Measurements from ENCODE around the gene CD200.
"Not testable (repeated sequence)": the region's sequence is repeated elsewhere in the genome, so short reads cannot be mapped to it uniquely, and the experiment has no call there.

Gene CD200

DNA sequence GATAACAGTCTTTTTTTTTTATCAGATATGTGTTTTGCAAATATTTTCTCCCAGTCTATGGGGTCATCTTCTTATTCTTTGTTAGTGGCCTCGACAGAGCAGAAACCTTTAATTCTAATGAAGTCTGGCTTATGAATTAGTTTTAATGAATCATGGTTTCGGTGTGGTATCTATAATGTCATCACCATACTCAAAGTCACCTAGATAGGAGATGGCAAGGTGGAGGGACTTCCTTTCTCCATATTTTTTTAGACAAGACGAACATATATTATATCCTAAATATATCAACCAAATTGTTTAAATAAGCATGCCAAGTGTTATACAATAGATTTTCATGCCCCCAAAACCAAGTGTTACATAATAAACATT lies 60.4 kb downstream of the CD200 start:
- H3K4me1 ChIP-seq (ENCODE audit: control insufficient read depth, low read depth, low read length): peaks cover 33% of the 10 kb centered on the region
- no peak overlapping the region for H3K4me3 ChIP-seq (ENCODE audit: low read length)
- no peak overlapping the region for H3K27ac ChIP-seq (ENCODE audit: low read length)
- no peaks in the 10 kb centered on the region for H3K36me3 ChIP-seq (ENCODE audit: control insufficient read depth, low read depth, low read length)
- H3K9ac ChIP-seq (ENCODE audit: low read length): no peak overlapping the region
- H3K9me3 ChIP-seq (ENCODE audit: control insufficient read depth, low read depth, low read length): peaks cover 12% of the 10 kb centered on the region
- H3K27me3 ChIP-seq (ENCODE audit: control insufficient read depth, insufficient read depth, low read length): no peaks in the 10 kb centered on the region

GRCh38 chr3:112394003-112394640 lies 61.2 kb downstream of the CD200 start:
- no peak overlapping the region for H3K4me3 ChIP-seq (ENCODE audit: low read length)
- no peak overlapping the region for H3K27ac ChIP-seq (ENCODE audit: low read length)
- H3K9me3 ChIP-seq (ENCODE audit: control insufficient read depth, low read depth, low read length): peaks cover 12% of the 10 kb centered on the region
- H3K9ac ChIP-seq (ENCODE audit: low read length): no peak overlapping the region
- H3K27me3 ChIP-seq (ENCODE audit: control insufficient read depth, insufficient read depth, low read length): no peaks in the 10 kb centered on the region
- H3K36me3 ChIP-seq (ENCODE audit: control insufficient read depth, low read depth, low read length): no peaks in the 10 kb centered on the region
- H3K4me1 ChIP-seq (ENCODE audit: control insufficient read depth, low read depth, low read length): peaks cover 41% of the 10 kb centered on the region

DNA sequence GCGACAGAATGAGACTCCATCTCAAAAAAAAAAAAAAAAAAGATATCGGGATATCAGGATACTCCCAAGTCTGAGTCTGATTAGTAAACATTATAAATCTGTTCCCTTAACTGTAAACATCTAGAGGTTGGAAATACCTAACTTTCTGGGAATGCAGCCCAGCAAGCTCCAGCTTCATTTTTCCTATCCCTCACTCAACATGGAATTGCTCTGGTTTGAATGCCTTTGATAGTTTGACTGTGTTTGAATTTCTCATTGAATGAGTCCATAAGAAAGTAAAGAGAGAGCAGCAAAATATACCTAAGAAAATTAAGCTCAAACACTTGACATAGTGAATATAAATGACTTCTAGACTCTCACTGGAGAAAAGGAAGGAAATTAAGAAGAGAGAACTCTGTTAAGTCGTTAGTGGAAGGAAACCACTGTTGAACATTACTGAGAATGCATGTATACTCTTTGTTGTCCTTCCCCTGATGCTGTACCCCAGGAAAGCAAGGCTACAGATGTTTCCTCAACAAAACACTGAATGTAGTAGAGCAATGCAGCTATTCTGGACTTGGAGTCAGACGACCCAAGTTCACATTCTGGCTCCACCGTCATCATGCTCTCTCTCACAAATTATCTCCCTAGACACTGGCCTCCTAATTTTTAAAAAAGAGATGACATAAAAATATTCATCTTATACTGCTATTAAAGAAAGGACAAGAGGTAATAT lies 62.4 kb downstream of the CD200 start:
- Histone ChIP-seq H3K9ac (ENCODE audit: low read length) (no peak overlapping the region), H3K27ac (ENCODE audit: low read length) (no peak overlapping the region), H3K4me1 (ENCODE audit: control insufficient read depth, low read depth, low read length) (peaks cover 44% of the 10 kb centered on the region), H3K4me3 (ENCODE audit: low read length) (no peak overlapping the region), H3K36me3 (ENCODE audit: control insufficient read depth, low read depth, low read length) (no peaks in the 10 kb centered on the region), H3K27me3 (ENCODE audit: control insufficient read depth, insufficient read depth, low read length) (no peaks in the 10 kb centered on the region), H3K9me3 (ENCODE audit: control insufficient read depth, low read depth, low read length) (peaks cover 12% of the 10 kb centered on the region)

DNA sequence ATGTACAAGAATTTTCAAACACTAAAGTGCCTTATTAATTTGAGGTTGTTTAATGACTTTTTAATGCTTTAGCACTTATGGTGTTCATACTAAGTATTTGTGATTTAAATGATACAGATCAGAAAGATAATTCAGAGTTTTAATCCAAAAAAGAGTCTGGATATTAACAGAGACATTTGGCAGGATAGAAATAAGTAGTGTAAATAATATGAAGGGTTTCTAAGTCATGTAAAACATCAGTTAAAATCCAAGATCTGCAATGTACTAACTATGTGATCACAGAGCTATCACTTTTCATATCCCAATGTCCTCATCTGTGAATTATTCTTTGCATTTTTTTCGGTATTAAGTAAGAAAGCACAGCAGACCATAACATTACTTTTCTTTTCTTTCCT lies 62.9 kb downstream of the CD200 start:
- Histone ChIP-seq H3K27ac (ENCODE audit: low read length) (no peak overlapping the region), H3K27me3 (ENCODE audit: control insufficient read depth, insufficient read depth, low read length) (no peaks in the 10 kb centered on the region), H3K9ac (ENCODE audit: low read length) (no peak overlapping the region), H3K4me1 (ENCODE audit: control insufficient read depth, low read depth, low read length) (peaks cover 43% of the 10 kb centered on the region), H3K36me3 (ENCODE audit: control insufficient read depth, low read depth, low read length) (no peaks in the 10 kb centered on the region), H3K9me3 (ENCODE audit: control insufficient read depth, low read depth, low read length) (peaks cover 12% of the 10 kb centered on the region), H3K4me3 (ENCODE audit: low read length) (no peak overlapping the region)

DNA sequence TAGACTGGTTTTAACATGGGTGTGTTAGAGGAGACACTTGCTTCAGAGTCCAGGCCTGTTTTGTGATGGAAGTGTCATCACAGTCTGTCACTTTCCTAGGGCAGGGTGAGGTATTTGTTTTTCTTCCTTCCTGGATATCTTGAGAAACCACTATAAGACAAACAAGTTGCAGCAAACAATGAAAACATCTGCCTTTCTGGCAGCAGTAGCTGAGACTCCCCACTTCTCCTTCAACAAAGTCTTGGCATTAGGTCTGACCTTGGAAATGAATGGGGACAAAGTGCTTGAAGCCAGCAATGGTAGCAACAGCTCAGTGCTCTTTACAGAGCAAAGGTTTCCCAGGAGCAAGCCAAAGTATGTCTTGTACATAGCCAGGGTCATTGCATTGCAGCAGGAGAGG lies 64.6 kb downstream of the CD200 start:
- H3K4me3 ChIP-seq (ENCODE audit: low read length): no peak overlapping the region
- peaks cover 8% of the 10 kb centered on the region for H3K9me3 ChIP-seq (ENCODE audit: control insufficient read depth, low read depth, low read length)
- peaks cover 46% of the 10 kb centered on the region for H3K4me1 ChIP-seq (ENCODE audit: control insufficient read depth, low read depth, low read length)
- no peak overlapping the region for H3K27ac ChIP-seq (ENCODE audit: low read length)
- H3K36me3 ChIP-seq (ENCODE audit: control insufficient read depth, low read depth, low read length): no peaks in the 10 kb centered on the region
- H3K9ac ChIP-seq (ENCODE audit: low read length): no peak overlapping the region
- no peaks in the 10 kb centered on the region for H3K27me3 ChIP-seq (ENCODE audit: control insufficient read depth, insufficient read depth, low read length)

DNA sequence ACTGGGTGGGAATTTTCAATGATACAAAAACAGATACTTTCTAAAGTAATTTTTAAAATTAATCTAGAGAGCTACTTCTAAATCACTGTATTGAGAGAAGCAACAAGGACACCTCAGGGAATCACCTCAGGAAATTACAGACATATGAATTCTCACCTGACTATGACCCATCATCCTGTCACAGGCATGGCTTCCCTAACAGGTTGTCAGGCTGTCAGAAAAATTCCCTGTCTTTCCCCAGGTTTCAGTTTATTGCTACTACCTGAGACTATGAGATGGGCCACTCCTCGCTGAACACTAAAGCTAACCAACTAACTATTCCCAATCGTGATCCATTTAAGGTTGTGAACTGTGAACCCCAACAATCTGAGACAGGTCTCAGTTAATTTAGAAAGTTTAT lies 66.1 kb downstream of the CD200 start:
- Histone ChIP-seq H3K36me3 (ENCODE audit: control insufficient read depth, low read depth, low read length) (no peaks in the 10 kb centered on the region), H3K4me3 (ENCODE audit: low read length) (no peak overlapping the region)

DNA sequence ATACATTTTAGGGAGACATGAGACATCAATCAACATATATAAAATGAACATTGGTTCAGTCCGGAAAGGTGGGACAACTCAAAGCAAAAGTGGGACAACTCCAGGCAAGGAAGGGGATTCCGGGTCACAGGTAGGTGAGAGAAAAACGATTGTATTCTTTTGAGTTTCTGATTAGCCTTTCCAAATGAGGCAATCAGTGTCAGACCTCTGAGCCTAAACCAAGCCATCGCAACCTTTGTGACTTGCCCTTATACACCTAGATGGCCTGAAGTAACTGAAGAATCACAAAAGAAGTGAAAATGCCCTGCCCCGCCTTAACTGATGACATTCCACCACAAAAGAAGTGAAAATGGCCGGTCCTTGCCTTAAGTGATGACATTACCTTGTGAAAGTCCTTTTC lies 66.6 kb downstream of the CD200 start:
- Histone ChIP-seq H3K27ac (ENCODE audit: low read length) (peak overlapping the region; percentile 3), H3K4me1 (ENCODE audit: control insufficient read depth, low read depth, low read length) (peaks cover 56% of the 10 kb centered on the region), H3K9ac (ENCODE audit: low read length) (peak overlapping the region; percentile 63)
- not testable (repeated sequence) for H3K36me3 ChIP-seq (ENCODE audit: control insufficient read depth, low read depth, low read length); H3K4me3 ChIP-seq (ENCODE audit: low read length); H3K9me3 ChIP-seq (ENCODE audit: control insufficient read depth, low read depth, low read length); H3K27me3 ChIP-seq (ENCODE audit: control insufficient read depth, insufficient read depth, low read length)

More for the DNA sequence above, 66.1 kb downstream of the CD200 start:
- Histone ChIP-seq H3K9ac (ENCODE audit: low read length) (peak overlapping the region; percentile 63), H3K27me3 (ENCODE audit: control insufficient read depth, insufficient read depth, low read length) (no peaks in the 10 kb centered on the region), H3K9me3 (ENCODE audit: control insufficient read depth, low read depth, low read length) (no peaks in the 10 kb centered on the region), H3K27ac (ENCODE audit: low read length) (peak overlapping the region; percentile 3), H3K4me1 (ENCODE audit: control insufficient read depth, low read depth, low read length) (peaks cover 54% of the 10 kb centered on the region)

- not testable (repeated sequence) for H3K36me3 ChIP-seq (ENCODE audit: control insufficient read depth, low read depth, low read length); H3K9me3 ChIP-seq (ENCODE audit: control insufficient read depth, low read depth, low read length); H3K27me3 ChIP-seq (ENCODE audit: control insufficient read depth, insufficient read depth, low read length); H3K4me3 ChIP-seq (ENCODE audit: low read length)
- Histone ChIP-seq H3K4me1 (ENCODE audit: control insufficient read depth, low read depth, low read length) (peaks cover 60% of the 10 kb centered on the region), H3K27ac (ENCODE audit: low read length) (peak overlapping the region; percentile 93), H3K9ac (ENCODE audit: low read length) (peak overlapping the region; percentile 63)
These were observed 67.4 kb downstream of the CD200 start for GRCh38 chr3:112400317-112400716.

- Histone ChIP-seq H3K27me3 (ENCODE audit: control insufficient read depth, insufficient read depth, low read length) (no peaks in the 10 kb centered on the region), H3K27ac (ENCODE audit: low read length) (peak overlapping the region; percentile 24), H3K4me1 (ENCODE audit: control insufficient read depth, low read depth, low read length) (peaks cover 68% of the 10 kb centered on the region), H3K4me3 (ENCODE audit: low read length) (peak overlapping the region; percentile 16), H3K9me3 (ENCODE audit: control insufficient read depth, low read depth, low read length) (no peaks in the 10 kb centered on the region), H3K9ac (ENCODE audit: low read length) (peak overlapping the region; percentile 73), H3K36me3 (ENCODE audit: control insufficient read depth, low read depth, low read length) (no peaks in the 10 kb centered on the region)
These were observed 68.7 kb downstream of the CD200 start for GRCh38 chr3:112401617-112402016.

- Histone ChIP-seq H3K9ac (ENCODE audit: low read length) (no peak overlapping the region), H3K9me3 (ENCODE audit: control insufficient read depth, low read depth, low read length) (no peaks in the 10 kb centered on the region), H3K27me3 (ENCODE audit: control insufficient read depth, insufficient read depth, low read length) (no peaks in the 10 kb centered on the region), H3K4me3 (ENCODE audit: low read length) (no peak overlapping the region), H3K4me1 (ENCODE audit: control insufficient read depth, low read depth, low read length) (peaks cover 66% of the 10 kb centered on the region), H3K27ac (ENCODE audit: low read length) (no peak overlapping the region), H3K36me3 (ENCODE audit: control insufficient read depth, low read depth, low read length) (no peaks in the 10 kb centered on the region)
These were observed 70.1 kb downstream of the CD200 start for GRCh38 chr3:112403103-112403502.

DNA sequence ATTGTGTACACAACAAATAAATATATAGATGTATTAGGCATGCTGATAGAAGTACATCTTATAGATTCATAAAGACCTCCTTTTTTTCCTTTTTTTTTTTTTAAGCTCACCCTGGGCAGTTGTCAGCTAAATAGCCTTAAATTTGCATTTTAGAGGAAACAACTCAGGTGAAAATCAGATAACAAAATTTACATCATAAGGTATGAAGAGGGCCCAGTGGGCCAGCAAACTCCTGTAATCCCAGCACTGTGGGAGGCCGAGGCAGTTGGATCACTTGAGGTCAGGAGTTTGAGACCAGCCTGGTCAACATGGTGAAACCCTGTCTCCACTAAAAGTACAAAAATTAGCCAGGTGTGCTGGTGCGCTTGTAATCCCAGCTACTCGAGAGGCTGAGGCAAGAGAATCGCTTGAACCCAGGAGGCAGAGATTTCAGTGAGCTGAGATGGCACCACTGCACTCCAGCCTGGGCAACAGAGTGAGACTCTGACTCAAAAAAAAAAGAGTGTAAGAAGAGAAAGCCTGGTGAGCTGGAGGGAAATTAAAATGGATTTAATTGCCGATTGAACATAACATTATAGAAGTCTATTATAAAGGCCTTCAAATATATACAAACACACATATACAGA lies 72.1 kb downstream of the CD200 start:
- not testable (repeated sequence) for H3K4me3 ChIP-seq (ENCODE audit: low read length); H3K9me3 ChIP-seq (ENCODE audit: control insufficient read depth, low read depth, low read length); H3K36me3 ChIP-seq (ENCODE audit: control insufficient read depth, low read depth, low read length); H3K27me3 ChIP-seq (ENCODE audit: control insufficient read depth, insufficient read depth, low read length); H3K27ac ChIP-seq (ENCODE audit: low read length); H3K9ac ChIP-seq (ENCODE audit: low read length)
- peaks cover 55% of the 10 kb centered on the region for H3K4me1 ChIP-seq (ENCODE audit: control insufficient read depth, low read depth, low read length)

DNA sequence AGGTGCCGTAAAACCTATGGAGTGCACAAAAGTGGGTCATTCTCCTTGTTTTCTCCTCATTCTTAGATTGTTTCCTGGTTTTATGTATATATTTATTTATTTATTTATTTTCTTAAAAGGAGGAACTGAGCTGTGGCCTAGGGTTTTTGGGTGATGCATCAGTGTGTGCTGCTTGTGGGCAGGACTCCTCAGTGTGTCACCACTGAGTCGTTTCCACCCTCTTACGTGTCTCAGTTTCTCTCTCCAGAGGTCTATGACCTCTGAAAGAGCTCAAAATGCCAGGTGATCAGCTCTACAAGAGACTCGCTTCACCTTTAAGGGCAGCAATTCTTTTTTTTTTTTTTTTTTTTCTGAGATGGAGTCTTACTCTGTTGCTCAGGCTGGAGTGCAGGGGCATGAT lies 72.9 kb downstream of the CD200 start:
- Histone ChIP-seq H3K4me1 (ENCODE audit: control insufficient read depth, low read depth, low read length) (peaks cover 50% of the 10 kb centered on the region), H3K27me3 (ENCODE audit: control insufficient read depth, insufficient read depth, low read length) (no peaks in the 10 kb centered on the region), H3K27ac (ENCODE audit: low read length) (no peak overlapping the region), H3K9me3 (ENCODE audit: control insufficient read depth, low read depth, low read length) (no peaks in the 10 kb centered on the region), H3K9ac (ENCODE audit: low read length) (no peak overlapping the region), H3K4me3 (ENCODE audit: low read length) (no peak overlapping the region), H3K36me3 (ENCODE audit: control insufficient read depth, low read depth, low read length) (no peaks in the 10 kb centered on the region)

Data from iPS-18a (cell line).